Esophagus squamous epithelium (tissue), 5 donors: ENCODE results near the gene TMEM200C. TPM values are rescaled to one million over a fixed set of nuclear protein-coding genes. Genes with fewer than 3 reads are reported as not detected.
A peak's percentile ranks its signal among the peaks of the same experiment; 100 is the strongest.
"Not testable (repeated sequence)": the region's sequence is repeated elsewhere in the genome, so short reads cannot be mapped to it uniquely, and the experiment has no call there.

Source experiments
- DNase-seq: peaks from one replicate; lab custom pipeline; 2025; lab: John Stamatoyannopoulos, UW
- H3K27ac ChIP-seq, 4 donors: fragments of 200-600 bp; sonication (generic); one replicate each; pipeline ENCODE4 v1.5.1; 2016 to 2019; ENCODE audit warnings: mild to moderate bottlenecking in 1 of 4
- H3K27me3 ChIP-seq, 4 donors: fragments of 200-600 bp; sonication (generic); 1 replicate in 3 of 4; 2 replicates in 1 of 4; pipeline versions ENCODE4 v1.5.1 to v1.6.0; 2017 to 2021; ENCODE audit warnings: antibody characterized with exemption in 1 of 4
- H3K36me3 ChIP-seq, 3 donors: fragments of 200-600 bp; sonication (generic); one replicate each; pipeline ENCODE4 v1.5.1; 2016 to 2019
- H3K4me1 ChIP-seq, 3 donors: fragments of 200-600 bp; sonication (generic); one replicate each; pipeline ENCODE4 v1.5.1; 2017 to 2019
- H3K4me3 ChIP-seq, 4 donors: fragments of 200-600 bp; sonication (generic); 1 replicate in 3 of 4; 2 replicates in 1 of 4; pipeline ENCODE4 v1.5.1; 2016 to 2019; ENCODE audit warnings: mild to moderate bottlenecking in 2 of 4, moderate library complexity in 1 of 4
- H3K9me3 ChIP-seq, 3 donors: fragments of 200-600 bp; sonication (generic); one replicate each; pipeline ENCODE4 v1.5.1; 2016 to 2019
- POLR2A ChIP-seq, 4 donors: fragments of 450-650 bp; IDR thresholded peaks; one replicate each; pipeline ENCODE4 v1.6.1; 2017; ENCODE audit warnings: antibody characterized with exemption in 4 of 4, mild to moderate bottlenecking in 4 of 4, moderate library complexity in 3 of 4
- WGBS, 2 donors: methylation state at CpG; one replicate each; pipeline ENCODE4 v1.1.5; 2018; 5-methylcytosine and 5-hydroxymethylcytosine counted together
- intact Hi-C: fragments of 100-400 bp; cut with DNase I; formaldehyde crosslinking; loops from one replicate; pipeline ENCODE4 v1.15.0; 2022
- total RNA-seq, 4 donors: library from RNA; depleted of rRNA; stranded (reverse); fragments of >200 nt; gene quantifications; one replicate each; pipeline ENCODE4 v1.1.0, GENCODE V29; 2016
- TF ChIP-seq, protein P1 (sequence below), 6 experiments: fragments of 450-650 bp in 4 of 6; fragments of 200-600 bp in 2 of 6; sonication (generic) in 2 of 6; IDR thresholded peaks; one replicate each; pipeline ENCODE4 v1.5.1; 2016 to 2019; ENCODE audit warnings: antibody characterized with exemption in 6 of 6, mild to moderate bottlenecking in 4 of 6, moderate library complexity in 4 of 6
- donor health status: DM: yes; HTN: yes; CAD: no.

Gene TMEM200C
- total RNA-seq, 4 donors from 2014 or later, result 0.04 to 0.38 TPM; not detected in 2

DNA sequence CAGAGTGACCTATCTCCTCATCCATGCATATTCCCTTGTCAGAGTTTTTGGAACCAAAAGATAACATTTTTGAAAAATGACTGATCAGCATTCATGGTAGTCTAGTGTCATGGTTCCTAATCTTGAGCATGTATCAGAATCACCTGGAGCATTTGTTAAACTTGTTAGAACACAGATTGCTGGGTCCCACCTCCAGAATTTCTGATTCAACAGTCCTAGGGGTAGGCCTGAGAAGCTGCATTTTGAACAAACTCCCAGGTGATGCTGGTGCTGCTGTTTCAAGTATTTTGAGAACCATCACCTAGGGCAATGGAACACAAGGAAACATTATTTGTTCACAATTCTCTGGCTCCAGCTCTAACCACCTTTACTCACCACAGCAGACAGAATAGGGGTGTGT is 21.0 kb downstream of the TMEM200C start:
- no peak for DNase-seq
- H3K27ac ChIP-seq, result no peak overlapping the region
- TF ChIP-seq, protein P1, sequence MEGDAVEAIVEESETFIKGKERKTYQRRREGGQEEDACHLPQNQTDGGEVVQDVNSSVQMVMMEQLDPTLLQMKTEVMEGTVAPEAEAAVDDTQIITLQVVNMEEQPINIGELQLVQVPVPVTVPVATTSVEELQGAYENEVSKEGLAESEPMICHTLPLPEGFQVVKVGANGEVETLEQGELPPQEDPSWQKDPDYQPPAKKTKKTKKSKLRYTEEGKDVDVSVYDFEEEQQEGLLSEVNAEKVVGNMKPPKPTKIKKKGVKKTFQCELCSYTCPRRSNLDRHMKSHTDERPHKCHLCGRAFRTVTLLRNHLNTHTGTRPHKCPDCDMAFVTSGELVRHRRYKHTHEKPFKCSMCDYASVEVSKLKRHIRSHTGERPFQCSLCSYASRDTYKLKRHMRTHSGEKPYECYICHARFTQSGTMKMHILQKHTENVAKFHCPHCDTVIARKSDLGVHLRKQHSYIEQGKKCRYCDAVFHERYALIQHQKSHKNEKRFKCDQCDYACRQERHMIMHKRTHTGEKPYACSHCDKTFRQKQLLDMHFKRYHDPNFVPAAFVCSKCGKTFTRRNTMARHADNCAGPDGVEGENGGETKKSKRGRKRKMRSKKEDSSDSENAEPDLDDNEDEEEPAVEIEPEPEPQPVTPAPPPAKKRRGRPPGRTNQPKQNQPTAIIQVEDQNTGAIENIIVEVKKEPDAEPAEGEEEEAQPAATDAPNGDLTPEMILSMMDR (IDR thresholded peaks at IDR 0.05), result no peak
- no peak for TF ChIP-seq POLR2A (IDR thresholded peaks at IDR 0.05)
- H3K4me3 ChIP-seq, result no peak overlapping the region
- H3K27me3 ChIP-seq, result peaks cover 0 to 30% (median 0%) of the 10 kb centered on the region in 4 donors
- intact Hi-C loops, result loop anchor here (10.0 kb wide), 1 partner anchor 610 kb away; no protein-coding TSS in a partner anchor
- no peaks in the 10 kb centered on the region for H3K9me3 ChIP-seq
- no peaks in the 10 kb centered on the region for H3K36me3 ChIP-seq
- H3K4me1 ChIP-seq, result no peaks in the 10 kb centered on the region

DNA sequence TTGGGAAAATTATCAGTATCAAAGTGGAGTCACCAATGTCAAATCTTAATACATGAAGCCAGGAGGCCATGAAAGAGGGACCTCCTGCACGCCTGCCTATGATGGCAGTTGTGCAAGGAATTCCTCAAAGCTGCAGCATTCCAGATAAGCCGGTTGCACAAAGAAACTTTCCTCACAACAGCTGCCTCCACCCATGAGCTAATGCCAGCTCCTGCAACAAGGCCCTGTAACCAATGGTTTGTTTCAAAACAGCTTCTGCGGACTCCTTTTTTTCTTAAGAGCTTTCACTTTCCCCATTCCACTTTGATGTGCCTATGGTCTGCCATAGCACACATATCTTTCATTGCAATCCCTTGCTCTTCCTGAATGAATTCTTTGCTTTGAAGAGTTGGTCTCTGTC is 22.4 kb downstream of the TMEM200C start:
- TF ChIP-seq POLR2A (IDR thresholded peaks at IDR 0.05), result no peak
- TF ChIP-seq, protein P1 (IDR thresholded peaks at IDR 0.05), result no peak
- no peaks in the 10 kb centered on the region for H3K9me3 ChIP-seq
- peaks cover 0 to 22% (median 0%) of the 10 kb centered on the region in 4 donors for H3K27me3 ChIP-seq
- intact Hi-C loops, result loop anchor here (10.0 kb wide), 1 partner anchor 612 kb away; no protein-coding TSS in a partner anchor
- WGBS, 2 donors, result 44 to 59% methylated on average over 3 of the region's 3 CpGs
- H3K4me1 ChIP-seq, result no peaks in the 10 kb centered on the region
- H3K4me3 ChIP-seq, result no peak overlapping the region
- H3K36me3 ChIP-seq, result no peaks in the 10 kb centered on the region
- no peak for DNase-seq
- H3K27ac ChIP-seq, result no peak overlapping the region

DNA sequence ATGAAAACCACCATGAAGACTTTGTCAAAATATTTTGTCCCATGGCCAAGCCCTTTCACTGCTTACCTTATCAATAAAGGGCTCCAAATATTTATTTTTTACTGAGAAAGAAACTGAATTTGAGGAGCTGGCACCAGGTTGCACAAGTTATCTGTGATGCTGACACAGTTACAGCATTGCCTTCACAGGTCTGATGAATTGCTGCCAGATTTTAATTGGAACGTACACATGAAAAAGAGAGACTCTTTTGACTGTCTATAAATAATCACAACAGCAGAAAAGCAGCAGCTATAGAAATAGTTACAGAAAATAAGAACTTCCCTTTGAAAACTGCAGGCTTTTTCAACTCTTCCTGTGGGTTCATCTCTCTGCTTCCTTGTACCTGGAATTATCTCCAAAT is 23.9 kb downstream of the TMEM200C start:
- Histone ChIP-seq H3K27ac (no peak overlapping the region), H3K27me3 (peaks cover 0 to 14% (median 0%) of the 10 kb centered on the region in 4 donors), H3K36me3 (no peaks in the 10 kb centered on the region), H3K9me3 (no peaks in the 10 kb centered on the region), H3K4me1 (no peaks in the 10 kb centered on the region), H3K4me3 (no peak overlapping the region)
- intact Hi-C loops, result loop anchor here (10.0 kb wide), 1 partner anchor 613 kb away; no protein-coding TSS in a partner anchor
- no peak for DNase-seq
- 0 to 20% methylated on average over 1 of the region's 1 CpG for WGBS, 2 donors
- no peak for TF ChIP-seq POLR2A (IDR thresholded peaks at IDR 0.05)
- TF ChIP-seq, protein P1 (IDR thresholded peaks at IDR 0.05), result no peak

DNA sequence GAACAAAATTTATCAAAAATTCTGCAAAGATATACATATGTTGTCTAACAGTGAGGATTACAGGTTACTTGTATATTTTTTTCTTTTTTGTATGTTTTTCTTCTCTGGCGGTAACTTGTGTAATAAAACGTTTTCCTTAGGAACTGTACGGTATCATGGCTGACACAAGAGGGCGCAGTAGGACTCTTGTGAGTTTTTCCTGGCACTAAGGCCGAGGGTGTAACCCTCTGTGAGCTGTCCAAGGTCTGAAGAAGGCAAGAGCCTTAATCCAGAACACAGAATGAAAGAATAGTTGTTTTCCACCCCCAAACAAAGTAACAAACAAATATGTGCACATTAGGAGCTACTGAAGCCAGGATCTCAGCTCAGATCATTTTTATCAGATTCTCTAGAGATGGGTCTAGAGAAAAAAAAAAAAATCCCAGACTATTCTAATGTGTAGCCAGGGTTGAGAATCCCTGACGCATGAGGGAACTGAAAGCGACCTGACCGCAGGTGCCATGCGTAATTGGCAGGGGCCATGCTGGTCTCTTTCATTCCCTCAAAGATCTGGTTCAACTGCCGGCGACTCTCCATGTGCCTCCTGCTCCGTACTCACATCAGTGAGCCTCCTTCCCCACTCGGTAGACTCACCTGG is 27.0 kb downstream of the TMEM200C start:
- WGBS, 2 donors, result 38 to 40% methylated on average over 13 of the region's 13 CpGs
- intact Hi-C loops, result no loop called here
- no peak for TF ChIP-seq POLR2A (IDR thresholded peaks at IDR 0.05)
- TF ChIP-seq, protein P1 (IDR thresholded peaks at IDR 0.05), result peak; percentile 32 to 83 (median 68)
- no peaks in the 10 kb centered on the region for H3K4me1 ChIP-seq
- no peaks in the 10 kb centered on the region for H3K36me3 ChIP-seq
- no peaks in the 10 kb centered on the region for H3K9me3 ChIP-seq
- H3K27me3 ChIP-seq, result peaks cover 0 to 10% (median 0%) of the 10 kb centered on the region in 4 donors
- H3K4me3 ChIP-seq, result no peak overlapping the region
- peak; percentile 6 for DNase-seq
- H3K27ac ChIP-seq, result no peak overlapping the region

DNA sequence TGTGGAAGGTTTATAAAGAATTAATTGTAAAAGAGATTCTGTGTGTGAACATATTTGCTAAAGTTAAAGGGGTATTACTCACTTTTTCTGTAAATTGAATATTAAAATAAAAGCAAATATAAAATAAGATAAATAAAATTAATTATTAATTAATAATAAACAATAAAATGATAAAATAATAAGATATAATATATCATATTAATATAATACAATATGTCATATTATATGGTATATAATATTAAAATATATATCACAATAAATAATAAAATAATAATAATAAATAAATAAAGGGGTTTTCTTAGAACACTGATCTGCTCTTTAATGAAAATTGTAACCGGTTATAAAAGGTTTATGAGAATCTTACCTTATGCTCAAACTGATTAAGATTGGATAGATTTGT is 29.8 kb downstream of the TMEM200C start:
- intact Hi-C loops, result no loop called here
- peaks cover 0 to 12% (median 0%) of the 10 kb centered on the region in 4 donors for H3K27me3 ChIP-seq
- no peak overlapping the region for H3K4me3 ChIP-seq
- H3K9me3 ChIP-seq, result peaks cover 0 to 9% (median 0%) of the 10 kb centered on the region in 3 donors
- WGBS, 2 donors, result 88 to 93% methylated on average over 1 of the region's 1 CpG
- H3K4me1 ChIP-seq, result no peaks in the 10 kb centered on the region
- H3K36me3 ChIP-seq, result no peaks in the 10 kb centered on the region
- no peak for TF ChIP-seq POLR2A (IDR thresholded peaks at IDR 0.05)
- TF ChIP-seq, protein P1 (IDR thresholded peaks at IDR 0.05), result no peak
- DNase-seq, result no peak
- no peak overlapping the region for H3K27ac ChIP-seq

DNA sequence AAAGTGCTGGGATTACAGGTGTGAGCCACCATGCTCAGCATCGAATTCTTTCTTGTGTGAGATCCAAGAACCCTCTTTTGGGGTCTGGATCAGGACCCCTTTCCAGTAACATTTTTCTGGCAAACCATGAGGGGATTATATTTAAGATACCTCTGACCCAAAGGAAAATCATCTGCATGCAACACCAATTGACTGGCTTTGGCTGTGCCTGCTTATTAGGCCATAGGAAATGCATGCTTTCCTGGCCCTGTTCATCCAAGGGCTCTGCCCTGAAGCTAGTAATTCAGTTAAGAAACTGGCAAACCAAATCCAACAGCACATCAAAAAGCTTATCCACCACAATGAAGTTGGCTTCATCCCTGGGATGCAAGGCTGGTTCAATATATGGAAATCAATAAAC is 33.2 kb downstream of the TMEM200C start:
- DNase-seq, H3K36me3 ChIP-seq, H3K4me1 ChIP-seq, H3K9me3 ChIP-seq, intact Hi-C loops, H3K4me3 ChIP-seq, H3K27ac ChIP-seq: not testable (repeated sequence)
- peaks cover 0 to 12% (median 0%) of the 10 kb centered on the region in 4 donors for H3K27me3 ChIP-seq
- WGBS, 2 donors, result 22 to 44% methylated on average over 1 of the region's 1 CpG
